GM18858 (cell line): ENCODE data around the gene LTA4H.

Experiments used
- ATAC-seq: cut with Tn5 transposase; IDR thresholded peaks from one replicate; pipeline ENCODE4 v1.9.1; 2021; ENCODE audit not compliant: unreplicated experiment

The LTA4H gene

DNA sequence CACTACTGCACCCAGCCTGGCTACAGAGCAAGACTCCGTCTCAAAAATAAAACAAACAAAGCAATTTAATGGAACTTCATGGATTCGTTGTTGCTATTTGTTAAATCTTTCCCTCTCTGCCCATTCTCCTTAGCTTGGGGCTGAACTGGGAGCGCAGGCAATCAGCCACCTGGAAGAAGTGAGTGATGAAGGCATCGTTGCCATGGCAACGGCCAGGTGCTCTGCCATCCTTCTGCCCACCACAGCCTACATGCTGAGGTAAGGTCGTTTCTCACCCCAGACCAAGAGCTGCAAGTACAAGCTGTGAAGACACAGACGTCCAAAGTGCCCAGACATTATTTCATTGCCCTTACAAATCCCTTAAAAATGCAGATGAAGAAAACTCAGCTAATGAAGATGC is 73.2 kb downstream of the LTA4H start:
- ATAC-seq: no peak

GRCh38 chr12:95960241-95960640 is 75.1 kb downstream of the LTA4H start:
- no peak for ATAC-seq

DNA sequence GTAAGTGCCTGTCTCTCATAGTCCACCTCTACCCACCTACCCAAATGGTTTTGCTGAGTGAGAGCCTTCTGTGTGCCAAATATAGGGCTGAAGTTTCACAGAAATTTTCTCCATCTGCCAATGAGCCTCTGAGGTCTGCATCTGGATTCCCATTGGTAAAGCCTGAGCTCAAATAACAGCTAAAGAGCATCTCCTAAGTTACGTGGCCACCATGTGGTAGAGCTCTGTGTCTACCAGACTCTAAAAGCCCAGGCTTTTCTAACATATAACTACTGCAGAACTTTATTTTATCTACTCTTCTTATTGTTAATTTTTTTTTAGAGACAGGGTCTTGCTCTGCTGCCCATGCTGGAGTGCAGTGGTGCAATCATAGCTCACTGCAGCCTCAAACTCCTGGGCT is 76.3 kb downstream of the LTA4H start:
- ATAC-seq: no peak

GRCh38 chr12:95956557-95957145 is 78.7 kb downstream of the LTA4H start:
- ATAC-seq: no peak

GRCh38 chr12:95955549-95956159 is 79.7 kb downstream of the LTA4H start:
- ATAC-seq: no peak

DNA sequence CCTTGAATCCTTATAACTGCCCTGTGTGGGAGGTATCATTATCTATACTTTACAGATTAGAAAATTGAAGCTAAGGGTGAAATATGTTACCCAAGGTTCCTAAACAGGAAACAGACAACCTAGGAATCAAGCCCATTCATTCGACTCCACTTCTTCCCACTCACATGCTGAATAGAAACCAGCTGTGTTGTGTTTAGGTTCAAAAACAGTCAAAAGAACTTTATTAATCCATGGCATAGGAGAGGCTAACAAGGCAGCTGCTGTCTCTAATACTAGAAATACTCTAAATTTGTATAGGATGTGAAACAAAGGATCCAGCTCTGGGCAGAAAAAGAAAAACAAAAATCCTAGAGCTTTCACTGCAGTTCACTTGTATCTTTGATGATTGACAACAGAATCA is 82.4 kb downstream of the LTA4H start:
- no peak for ATAC-seq

DNA sequence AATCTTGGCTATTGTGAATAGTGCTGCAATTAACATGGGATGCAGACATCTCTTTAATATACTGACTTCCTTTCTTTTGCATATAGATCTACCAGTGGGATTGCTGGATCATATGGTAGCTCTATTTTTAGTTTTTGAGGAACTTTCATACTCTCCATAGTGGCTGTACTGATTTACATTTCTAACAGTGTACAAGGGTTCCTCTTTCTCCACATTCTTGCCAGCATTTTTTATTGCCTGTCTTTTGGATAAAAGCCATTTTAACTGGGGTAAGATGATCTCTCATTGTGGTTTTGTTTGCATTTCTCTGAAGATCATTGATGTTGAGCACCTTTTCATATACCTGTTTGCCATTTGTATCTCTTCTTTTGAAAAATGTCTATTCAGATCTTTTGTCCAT is 83.9 kb downstream of the LTA4H start:
- no peak for ATAC-seq
